ENCODE results near the gene TTC16. TPM values are rescaled to one million over a fixed set of nuclear protein-coding genes. Genes with fewer than 3 reads are reported as not detected.

The TTC16 gene
- total and polyA plus RNA-seq, 2 of the 8 experiments (the other 6 are each of a cell fraction or from before 2014, with no cell fraction given): 0.03 TPM; not detected in 1

DNA sequence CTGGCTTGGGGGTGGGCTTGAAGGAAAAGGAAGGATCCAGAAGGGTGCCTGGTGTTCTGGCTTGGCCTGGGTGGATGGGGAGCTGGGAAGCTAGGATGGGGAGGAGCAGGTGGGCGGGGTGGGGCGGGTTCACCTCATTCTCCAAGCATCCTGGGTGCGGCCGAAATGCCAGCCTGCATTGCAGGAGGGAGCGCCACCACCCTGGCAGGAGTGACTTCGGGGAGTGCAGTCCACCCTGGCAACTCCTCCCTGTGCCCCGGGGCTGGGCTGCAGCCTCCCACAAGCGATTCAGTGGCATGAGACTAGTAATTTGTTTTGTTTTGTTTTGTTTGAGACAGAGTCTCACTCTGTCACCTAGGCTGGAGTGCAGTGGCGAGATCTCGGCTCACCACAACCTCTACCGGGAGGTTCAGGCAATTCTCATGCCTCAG, 5.5 kb downstream of the TTC16 start (continued):
- no peak for TF ChIP-seq KDM4A (IDR thresholded peaks at IDR 0.05; ENCODE audit: low read depth, low read length, severe bottlenecking)
- TF ChIP-seq TAF7 (optimal IDR thresholded peaks at IDR 0.05; ENCODE audit: borderline replicate concordance, low read depth, low read length): no peak
- TF ChIP-seq HDAC6 (IDR thresholded peaks at IDR 0.05; ENCODE audit: low read depth, low read length): no peak
- TF ChIP-seq KDM1A (IDR thresholded peaks at IDR 0.05; ENCODE audit: borderline replicate concordance, low read length): no peak
- TF ChIP-seq SIRT6 (IDR thresholded peaks at IDR 0.05; ENCODE audit: low read length): no peak
- no peak for TF ChIP-seq SAP30 (IDR thresholded peaks at IDR 0.05; ENCODE audit: insufficient read depth, insufficient replicate concordance, low read length)
- no peak for TF ChIP-seq SIN3A (conservative IDR thresholded peaks at IDR 0.05 in 1 of 2, IDR thresholded peaks at IDR 0.05 in 1 of 2; ENCODE audit: low read depth in 1 of 2, low read length in 2 of 2)
- TF ChIP-seq RAD21 (IDR thresholded peaks at IDR 0.05 in 1 of 2, conservative IDR thresholded peaks at IDR 0.05 in 1 of 2; ENCODE audit: low read depth in 2 of 2, low read length in 2 of 2): no peak
- no peak for TF ChIP-seq NRF1 (IDR thresholded peaks at IDR 0.05; ENCODE audit: low read depth, low read length)
- no peak for TF ChIP-seq BRCA1 (IDR thresholded peaks at IDR 0.05; ENCODE audit: low read depth, low read length)
